ENCODE measurements around the gene HELZ. TPM values are rescaled to one million over a fixed set of nuclear protein-coding genes. Genes with fewer than 3 reads are reported as not detected.

The HELZ gene
- polyA plus RNA-seq, 2 of the 4 experiments (the other 2 are of a cell fraction): 5.6 to 18.3 TPM

DNA sequence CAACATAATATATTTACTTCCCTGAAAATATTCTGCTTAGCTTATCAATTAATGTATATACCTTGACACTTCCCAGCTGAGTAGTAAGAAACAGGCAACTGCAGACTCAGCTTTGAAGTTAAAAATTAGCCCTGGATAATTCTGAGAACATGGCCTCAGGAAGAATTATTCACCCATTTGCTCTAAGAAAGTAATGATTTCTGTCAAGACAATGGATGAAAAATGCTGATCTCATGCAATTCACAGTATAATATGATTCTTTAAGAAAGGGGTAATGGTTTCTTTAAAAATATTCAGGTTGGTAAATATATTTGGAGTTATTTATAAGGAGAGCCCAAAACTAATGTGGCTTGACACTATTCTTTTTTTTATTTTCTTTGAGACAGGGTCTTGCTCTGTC lies 111.8 kb downstream of the HELZ start:
- ChIA-PET CTCF (interaction anchor here (0.6 to 1.2 kb wide), 2 partner anchors 116 to 492 kb away, joined by 3 read pairs; no protein-coding TSS in a partner anchor), POLR2A (no interaction called here)
- DNase-seq (ENCODE audit: low read depth in 1 of 2, low spot score in 1 of 2): no peak
- TF ChIP-seq ZNF302 (CRISPR knock-in tag; IDR thresholded peaks at IDR 0.05) (no peak), HOXA7 (CRISPR knock-in tag; IDR thresholded peaks at IDR 0.05) (no peak), MAFK (IDR thresholded peaks at IDR 0.05; ENCODE audit: partially characterized antibody) (peak; percentile 89)
- TF ChIP-seq, protein P1, sequence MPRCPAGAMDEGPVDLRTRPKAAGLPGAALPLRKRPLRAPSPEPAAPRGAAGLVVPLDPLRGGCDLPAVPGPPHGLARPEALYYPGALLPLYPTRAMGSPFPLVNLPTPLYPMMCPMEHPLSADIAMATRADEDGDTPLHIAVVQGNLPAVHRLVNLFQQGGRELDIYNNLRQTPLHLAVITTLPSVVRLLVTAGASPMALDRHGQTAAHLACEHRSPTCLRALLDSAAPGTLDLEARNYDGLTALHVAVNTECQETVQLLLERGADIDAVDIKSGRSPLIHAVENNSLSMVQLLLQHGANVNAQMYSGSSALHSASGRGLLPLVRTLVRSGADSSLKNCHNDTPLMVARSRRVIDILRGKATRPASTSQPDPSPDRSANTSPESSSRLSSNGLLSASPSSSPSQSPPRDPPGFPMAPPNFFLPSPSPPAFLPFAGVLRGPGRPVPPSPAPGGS (IDR thresholded peaks at IDR 0.05): no peak
- TF ChIP-seq, protein P2, sequence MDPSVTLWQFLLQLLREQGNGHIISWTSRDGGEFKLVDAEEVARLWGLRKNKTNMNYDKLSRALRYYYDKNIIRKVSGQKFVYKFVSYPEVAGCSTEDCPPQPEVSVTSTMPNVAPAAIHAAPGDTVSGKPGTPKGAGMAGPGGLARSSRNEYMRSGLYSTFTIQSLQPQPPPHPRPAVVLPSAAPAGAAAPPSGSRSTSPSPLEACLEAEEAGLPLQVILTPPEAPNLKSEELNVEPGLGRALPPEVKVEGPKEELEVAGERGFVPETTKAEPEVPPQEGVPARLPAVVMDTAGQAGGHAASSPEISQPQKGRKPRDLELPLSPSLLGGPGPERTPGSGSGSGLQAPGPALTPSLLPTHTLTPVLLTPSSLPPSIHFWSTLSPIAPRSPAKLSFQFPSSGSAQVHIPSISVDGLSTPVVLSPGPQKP (IDR thresholded peaks at IDR 0.05; ENCODE audit: low read depth, low read length): no peak
- TF ChIP-seq, protein P3, sequence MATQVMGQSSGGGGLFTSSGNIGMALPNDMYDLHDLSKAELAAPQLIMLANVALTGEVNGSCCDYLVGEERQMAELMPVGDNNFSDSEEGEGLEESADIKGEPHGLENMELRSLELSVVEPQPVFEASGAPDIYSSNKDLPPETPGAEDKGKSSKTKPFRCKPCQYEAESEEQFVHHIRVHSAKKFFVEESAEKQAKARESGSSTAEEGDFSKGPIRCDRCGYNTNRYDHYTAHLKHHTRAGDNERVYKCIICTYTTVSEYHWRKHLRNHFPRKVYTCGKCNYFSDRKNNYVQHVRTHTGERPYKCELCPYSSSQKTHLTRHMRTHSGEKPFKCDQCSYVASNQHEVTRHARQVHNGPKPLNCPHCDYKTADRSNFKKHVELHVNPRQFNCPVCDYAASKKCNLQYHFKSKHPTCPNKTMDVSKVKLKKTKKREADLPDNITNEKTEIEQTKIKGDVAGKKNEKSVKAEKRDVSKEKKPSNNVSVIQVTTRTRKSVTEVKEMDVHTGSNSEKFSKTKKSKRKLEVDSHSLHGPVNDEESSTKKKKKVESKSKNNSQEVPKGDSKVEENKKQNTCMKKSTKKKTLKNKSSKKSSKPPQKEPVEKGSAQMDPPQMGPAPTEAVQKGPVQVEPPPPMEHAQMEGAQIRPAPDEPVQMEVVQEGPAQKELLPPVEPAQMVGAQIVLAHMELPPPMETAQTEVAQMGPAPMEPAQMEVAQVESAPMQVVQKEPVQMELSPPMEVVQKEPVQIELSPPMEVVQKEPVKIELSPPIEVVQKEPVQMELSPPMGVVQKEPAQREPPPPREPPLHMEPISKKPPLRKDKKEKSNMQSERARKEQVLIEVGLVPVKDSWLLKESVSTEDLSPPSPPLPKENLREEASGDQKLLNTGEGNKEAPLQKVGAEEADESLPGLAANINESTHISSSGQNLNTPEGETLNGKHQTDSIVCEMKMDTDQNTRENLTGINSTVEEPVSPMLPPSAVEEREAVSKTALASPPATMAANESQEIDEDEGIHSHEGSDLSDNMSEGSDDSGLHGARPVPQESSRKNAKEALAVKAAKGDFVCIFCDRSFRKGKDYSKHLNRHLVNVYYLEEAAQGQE (IDR thresholded peaks at IDR 0.05): no peak
- Histone ChIP-seq H3K4me1 (peaks cover 7% of the 10 kb centered on the region), H3K9me3 (no peaks in the 10 kb centered on the region), H3K4me3 (no peak overlapping the region), H3K4me2 (no peak overlapping the region), H3K27ac (no peak overlapping the region)
- no peak for ATAC-seq
- FAIRE-seq: no peak

DNA sequence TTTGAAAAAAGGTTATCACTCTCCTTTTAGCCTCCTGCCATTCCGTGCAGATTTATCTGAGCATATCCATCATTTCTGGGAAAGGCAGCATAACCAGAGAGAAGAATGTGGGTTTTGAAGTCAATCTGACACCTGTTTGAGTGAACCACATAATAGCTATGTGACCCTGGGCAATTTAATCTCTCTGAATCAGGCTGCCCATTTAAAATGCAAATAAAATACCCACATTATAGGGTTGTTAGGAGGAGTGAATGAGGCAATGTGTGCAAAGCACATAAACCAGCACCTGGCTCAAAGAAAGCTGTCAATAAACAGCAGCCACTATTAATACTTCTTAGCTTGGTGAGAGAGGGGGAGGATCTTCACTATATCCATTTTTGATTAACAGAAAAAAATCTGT lies 112.6 kb downstream of the HELZ start:
- Histone ChIP-seq H3K9me3 (no peaks in the 10 kb centered on the region), H3K4me1 (peaks cover 7% of the 10 kb centered on the region), H3K27ac (no peak overlapping the region), H3K4me2 (no peak overlapping the region), H3K4me3 (no peak overlapping the region)
- TF ChIP-seq, protein P4, sequence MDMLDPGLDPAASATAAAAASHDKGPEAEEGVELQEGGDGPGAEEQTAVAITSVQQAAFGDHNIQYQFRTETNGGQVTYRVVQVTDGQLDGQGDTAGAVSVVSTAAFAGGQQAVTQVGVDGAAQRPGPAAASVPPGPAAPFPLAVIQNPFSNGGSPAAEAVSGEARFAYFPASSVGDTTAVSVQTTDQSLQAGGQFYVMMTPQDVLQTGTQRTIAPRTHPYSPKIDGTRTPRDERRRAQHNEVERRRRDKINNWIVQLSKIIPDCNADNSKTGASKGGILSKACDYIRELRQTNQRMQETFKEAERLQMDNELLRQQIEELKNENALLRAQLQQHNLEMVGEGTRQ (IDR thresholded peaks at IDR 0.05): no peak
- no peak for TF ChIP-seq RAD21 (conservative IDR thresholded peaks at IDR 0.05 in 1 of 2, IDR thresholded peaks at IDR 0.05 in 1 of 2)
- no peak for TF ChIP-seq KDM1A (IDR thresholded peaks at IDR 0.05; ENCODE audit: low read depth)
- TF ChIP-seq RCOR1 (IDR thresholded peaks at IDR 0.05; ENCODE audit: low read depth, low read length): no peak
- CTCF ChIA-PET: interaction anchor here (1.2 to 1.4 kb wide), 2 partner anchors 29 to 492 kb away, joined by 3 read pairs; no protein-coding TSS in a partner anchor
- DNase-seq (ENCODE audit: low read depth in 1 of 2, low spot score in 1 of 2): no peak
- 93% methylated on average over 1 of the region's 1 CpG for WGBS (ENCODE audit: missing lambda C conversion rate)
- no peak for ATAC-seq
- no peak for FAIRE-seq
- POLR2A ChIA-PET: no interaction called here

DNA sequence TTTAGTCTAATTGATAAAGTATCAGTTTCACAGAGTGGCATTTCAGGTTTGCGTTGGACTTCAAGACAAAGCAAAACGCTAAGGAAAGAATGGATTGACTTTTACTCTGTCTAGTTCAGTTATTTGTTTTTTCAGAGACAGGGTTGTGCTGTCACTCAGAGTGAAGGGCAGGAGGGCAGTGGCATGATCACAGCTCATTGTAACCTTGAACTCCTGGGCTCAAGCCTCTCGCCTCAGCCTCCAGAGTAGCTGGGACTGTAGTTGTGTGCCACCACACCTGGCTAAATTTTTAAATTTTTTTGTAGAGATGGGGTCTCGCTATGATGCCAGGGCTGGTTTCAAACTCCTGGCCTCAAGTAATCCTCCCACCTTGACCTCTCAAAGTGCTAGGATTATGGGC lies 114.2 kb downstream of the HELZ start:
- ATAC-seq: no peak
- H3K27ac ChIP-seq: no peak overlapping the region
- TF ChIP-seq, protein P5, sequence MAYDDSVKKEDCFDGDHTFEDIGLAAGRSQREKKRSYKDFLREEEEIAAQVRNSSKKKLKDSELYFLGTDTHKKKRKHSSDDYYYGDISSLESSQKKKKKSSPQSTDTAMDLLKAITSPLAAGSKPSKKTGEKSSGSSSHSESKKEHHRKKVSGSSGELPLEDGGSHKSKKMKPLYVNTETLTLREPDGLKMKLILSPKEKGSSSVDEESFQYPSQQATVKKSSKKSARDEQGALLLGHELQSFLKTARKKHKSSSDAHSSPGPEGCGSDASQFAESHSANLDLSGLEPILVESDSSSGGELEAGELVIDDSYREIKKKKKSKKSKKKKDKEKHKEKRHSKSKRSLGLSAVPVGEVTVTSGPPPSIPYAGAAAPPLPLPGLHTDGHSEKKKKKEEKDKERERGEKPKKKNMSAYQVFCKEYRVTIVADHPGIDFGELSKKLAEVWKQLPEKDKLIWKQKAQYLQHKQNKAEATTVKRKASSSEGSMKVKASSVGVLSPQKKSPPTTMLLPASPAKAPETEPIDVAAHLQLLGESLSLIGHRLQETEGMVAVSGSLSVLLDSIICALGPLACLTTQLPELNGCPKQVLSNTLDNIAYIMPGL (CRISPR knock-in tag; IDR thresholded peaks at IDR 0.05; ENCODE audit: borderline replicate concordance): no peak
- TF ChIP-seq RARB (CRISPR knock-in tag; IDR thresholded peaks at IDR 0.05): no peak
- no peak for TF ChIP-seq RCOR1 (IDR thresholded peaks at IDR 0.05; ENCODE audit: low read depth, low read length)
- TF ChIP-seq EHMT2 (IDR thresholded peaks at IDR 0.05; ENCODE audit: low read depth): no peak
- TF ChIP-seq, protein P6, sequence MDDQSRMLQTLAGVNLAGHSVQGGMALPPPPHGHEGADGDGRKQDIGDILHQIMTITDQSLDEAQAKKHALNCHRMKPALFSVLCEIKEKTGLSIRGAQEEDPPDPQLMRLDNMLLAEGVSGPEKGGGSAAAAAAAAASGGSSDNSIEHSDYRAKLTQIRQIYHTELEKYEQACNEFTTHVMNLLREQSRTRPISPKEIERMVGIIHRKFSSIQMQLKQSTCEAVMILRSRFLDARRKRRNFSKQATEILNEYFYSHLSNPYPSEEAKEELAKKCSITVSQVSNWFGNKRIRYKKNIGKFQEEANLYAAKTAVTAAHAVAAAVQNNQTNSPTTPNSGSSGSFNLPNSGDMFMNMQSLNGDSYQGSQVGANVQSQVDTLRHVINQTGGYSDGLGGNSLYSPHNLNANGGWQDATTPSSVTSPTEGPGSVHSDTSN (IDR thresholded peaks at IDR 0.05): no peak
- TF ChIP-seq, protein P7, sequence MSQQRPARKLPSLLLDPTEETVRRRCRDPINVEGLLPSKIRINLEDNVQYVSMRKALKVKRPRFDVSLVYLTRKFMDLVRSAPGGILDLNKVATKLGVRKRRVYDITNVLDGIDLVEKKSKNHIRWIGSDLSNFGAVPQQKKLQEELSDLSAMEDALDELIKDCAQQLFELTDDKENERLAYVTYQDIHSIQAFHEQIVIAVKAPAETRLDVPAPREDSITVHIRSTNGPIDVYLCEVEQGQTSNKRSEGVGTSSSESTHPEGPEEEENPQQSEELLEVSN (IDR thresholded peaks at IDR 0.05; ENCODE audit: borderline replicate concordance, low read depth): no peak
- no peak for TF ChIP-seq KDM5A (IDR thresholded peaks at IDR 0.05)
- TF ChIP-seq, protein P1 (IDR thresholded peaks at IDR 0.05): no peak
- peaks cover 7% of the 10 kb centered on the region for H3K4me1 ChIP-seq
- no peak for FAIRE-seq
- no peak overlapping the region for H3K4me2 ChIP-seq
- CTCF ChIA-PET: interaction anchor here (0.6 to 1.7 kb wide), 6 partner anchors 9 to 142 kb away, joined by 3 to 6 read pairs (median 3); no protein-coding TSS in a partner anchor
- POLR2A ChIA-PET: no interaction called here
- no peak overlapping the region for H3K4me3 ChIP-seq
- no peak for DNase-seq (ENCODE audit: low read depth in 1 of 2, low spot score in 1 of 2)
- 89% methylated on average over 4 of the region's 4 CpGs for WGBS (ENCODE audit: missing lambda C conversion rate)
- no peaks in the 10 kb centered on the region for H3K9me3 ChIP-seq
